Mucosa of descending colon (tissue), 3 donors: Measurements from ENCODE around the gene PPP6R2. TPM values are rescaled to one million over a fixed set of nuclear protein-coding genes. Genes with fewer than 3 reads are reported as not detected.

ENCODE experiments used
- ATAC-seq: fragments of 200-7000 bp; cut with Tn5 transposase; one replicate; pipeline ENCODE4 v1.9.1; 2020; ENCODE audit warnings: mild to moderate bottlenecking, moderate library complexity
- DNase-seq, 3 donors: peaks; one replicate each; pipeline ENCODE4 v3.0.0-alpha.2; 2020
- H3K36me3 ChIP-seq: fragments of 200-600 bp; one replicate; pipeline ENCODE4 v1.8.0; 2021; ENCODE audit warnings: low read depth, mild to moderate bottlenecking
- H3K4me1 ChIP-seq: fragments of 200-600 bp; one replicate; pipeline ENCODE4 v1.8.0; 2021; ENCODE audit warnings: low read depth, mild to moderate bottlenecking
- H3K4me3 ChIP-seq: fragments of 200-600 bp; one replicate; pipeline ENCODE4 v1.8.0; 2021; ENCODE audit warnings: mild to moderate bottlenecking
- H3K9me3 ChIP-seq: fragments of 200-600 bp; one replicate; pipeline ENCODE4 v1.8.0; 2021; ENCODE audit warnings: mild to moderate bottlenecking
- CTCF ChIP-seq: fragments of 200-600 bp; IDR thresholded peaks from one replicate; pipeline ENCODE4 v1.8.0; 2022; ENCODE audit warnings: antibody characterized with exemption, mild to moderate bottlenecking
- intact Hi-C, 2 donors: fragments of 100-400 bp; cut with DNase I in 1 of 2; cut with micrococcal nuclease in 1 of 2; formaldehyde crosslinking; loops; one replicate each; pipeline versions ENCODE4 v1.11.0 to v1.11.1; 2022; cut with DNase I, micrococcal nuclease
- total RNA-seq, 3 donors: library from RNA; stranded (reverse); fragmentation: NEBNext Ultra II Directional in 2 of 3; extraction: Animal tissue kit (Norgen Biotek cat#: 25700) in 2 of 3; gene quantifications; one replicate each; pipeline versions ENCODE4 v1.2.1 to v1.2.4, GENCODE V29; 2021 to 2023
- donor health status: DM: no; HTN: no; CAD: no; lungs with moderate emphysema.
- donor health status: DM: no; HTN: no; CAD: no.
- donor health status: DM: no; HTN: yes; CAD: no.

The PPP6R2 gene
- total RNA-seq, 3 donors from 2014 or later = 54.3 to 61.7 (median 58.8) TPM

- H3K4me3 ChIP-seq = no peak overlapping the region
- TF ChIP-seq CTCF = no peak
- H3K9me3 ChIP-seq = no peaks in the 10 kb centered on the region
- H3K36me3 ChIP-seq = no peaks in the 10 kb centered on the region
- DNase-seq = no peak
- ATAC-seq = no peak
- peaks cover 9% of the 10 kb centered on the region for H3K4me1 ChIP-seq
- intact Hi-C loops = no loop called here
These were observed 3.3 kb downstream of the PPP6R2 start for GRCh38 chr22:50346470-50346869.

DNA sequence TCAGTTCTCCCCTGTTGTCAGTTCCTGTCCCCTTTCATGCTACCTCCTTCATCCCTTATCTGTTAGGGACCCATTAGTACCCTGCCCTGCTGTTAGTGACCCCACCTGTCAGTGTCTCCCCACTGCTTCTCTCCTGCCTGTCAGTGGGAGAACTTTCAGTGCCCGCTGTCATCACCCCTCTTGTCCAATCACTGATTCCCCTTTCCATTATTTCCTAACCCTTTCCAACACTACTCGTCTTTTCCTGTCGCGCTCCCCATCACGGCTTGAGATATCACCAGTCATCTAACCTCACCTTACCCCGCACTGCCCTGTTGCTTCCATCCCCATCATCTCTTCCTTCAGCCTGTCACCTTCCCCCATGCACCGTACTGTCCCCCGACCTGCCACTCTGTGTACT, 4.0 kb downstream of the PPP6R2 start:
- Histone ChIP-seq H3K36me3 (no peaks in the 10 kb centered on the region), H3K4me3 (no peak overlapping the region), H3K9me3 (no peaks in the 10 kb centered on the region), H3K4me1 (peaks cover 6% of the 10 kb centered on the region)
- TF ChIP-seq CTCF = no peak
- ATAC-seq (no peak), DNase-seq (no peak)
- intact Hi-C loops = no loop called here

DNA sequence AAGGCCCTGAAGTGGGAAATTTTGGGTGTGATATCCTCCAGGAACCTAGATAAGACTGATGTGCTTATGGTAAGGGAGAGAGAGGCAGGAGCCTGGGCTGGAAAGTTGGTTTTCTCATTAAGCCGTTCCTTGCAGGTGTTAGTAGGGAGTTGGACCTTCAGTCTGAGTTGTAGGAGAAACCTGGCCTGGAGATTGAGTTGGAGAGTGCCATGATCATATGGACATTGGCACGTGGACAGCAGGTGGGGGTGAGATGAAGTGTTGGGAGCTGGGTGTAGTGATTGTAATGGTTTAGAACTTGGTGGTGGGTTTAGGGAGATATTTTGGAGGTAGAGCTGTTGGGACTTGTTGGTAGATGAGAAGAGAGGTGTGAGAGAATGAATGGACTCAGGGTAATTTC, 4.9 kb downstream of the PPP6R2 start:
- Histone ChIP-seq H3K36me3 (no peaks in the 10 kb centered on the region), H3K9me3 (no peaks in the 10 kb centered on the region), H3K4me3 (no peak overlapping the region), H3K4me1 (no peaks in the 10 kb centered on the region)
- ATAC-seq (no peak), DNase-seq (no peak)
- intact Hi-C loops = no loop called here
- no peak for TF ChIP-seq CTCF

- Histone ChIP-seq H3K36me3 (no peaks in the 10 kb centered on the region), H3K4me3 (no peak overlapping the region), H3K4me1 (no peaks in the 10 kb centered on the region), H3K9me3 (no peaks in the 10 kb centered on the region)
- TF ChIP-seq CTCF = no peak
- no peak for DNase-seq
- ATAC-seq = no peak
- intact Hi-C loops = no loop called here
These were observed 13.1 kb downstream of the PPP6R2 start for GRCh38 chr22:50356186-50356585.

- intact Hi-C loops = no loop called here
- Histone ChIP-seq H3K4me3 (no peak overlapping the region), H3K9me3 (no peaks in the 10 kb centered on the region), H3K4me1 (no peaks in the 10 kb centered on the region), H3K36me3 (no peaks in the 10 kb centered on the region)
- TF ChIP-seq CTCF = no peak
- ATAC-seq = no peak
- DNase-seq = no peak
These were observed 14.1 kb downstream of the PPP6R2 start for GRCh38 chr22:50357222-50357621.

- Histone ChIP-seq H3K36me3 (no peaks in the 10 kb centered on the region), H3K4me3 (no peak overlapping the region), H3K9me3 (no peaks in the 10 kb centered on the region), H3K4me1 (no peaks in the 10 kb centered on the region)
- no peak for TF ChIP-seq CTCF
- no peak for ATAC-seq
- DNase-seq = no peak
- intact Hi-C loops = no loop called here
These were observed 14.6 kb downstream of the PPP6R2 start for GRCh38 chr22:50357756-50358155.
